BLaER1 (cell line): ENCODE results near the gene EPX.
"Not testable (repeated sequence)": the region's sequence is repeated elsewhere in the genome, so short reads cannot be mapped to it uniquely, and the experiment has no call there.

Experiments used
- H3K27ac ChIP-seq: shearing (Covaris generic); formaldehyde crosslinking; 2 replicates; pipeline ENCODE4 v1.8.1; 2022
- H3K27me3 ChIP-seq: shearing (Covaris generic); formaldehyde crosslinking; 2 replicates; pipeline ENCODE4 v1.8.1; 2022
- H3K36me3 ChIP-seq: shearing (Covaris generic); formaldehyde crosslinking; 2 replicates; pipeline ENCODE4 v1.8.1; 2022
- H3K4me1 ChIP-seq: shearing (Covaris generic); formaldehyde crosslinking; 2 replicates; pipeline ENCODE4 v1.8.1; 2022
- H3K4me2 ChIP-seq: shearing (Covaris generic); formaldehyde crosslinking; 2 replicates; pipeline ENCODE4 v1.8.1; 2022
- H3K4me3 ChIP-seq: shearing (Covaris generic); formaldehyde crosslinking; 2 replicates; pipeline ENCODE4 v1.8.1; 2022
- H3K9ac ChIP-seq: shearing (Covaris generic); formaldehyde crosslinking; 2 replicates; pipeline ENCODE4 v1.8.1; 2022
- H3K9me3 ChIP-seq: shearing (Covaris generic); formaldehyde crosslinking; 2 replicates; pipeline ENCODE4 v1.8.1; 2022
- H4K20me1 ChIP-seq: shearing (Covaris generic); formaldehyde crosslinking; 2 replicates; pipeline ENCODE4 v1.8.1; 2022
- Cebpa-rat ChIP-seq: shearing (Covaris generic); IDR thresholded peaks from 2 replicates; pipeline ENCODE4 v1.8.1; 2022

The EPX gene, protein sequence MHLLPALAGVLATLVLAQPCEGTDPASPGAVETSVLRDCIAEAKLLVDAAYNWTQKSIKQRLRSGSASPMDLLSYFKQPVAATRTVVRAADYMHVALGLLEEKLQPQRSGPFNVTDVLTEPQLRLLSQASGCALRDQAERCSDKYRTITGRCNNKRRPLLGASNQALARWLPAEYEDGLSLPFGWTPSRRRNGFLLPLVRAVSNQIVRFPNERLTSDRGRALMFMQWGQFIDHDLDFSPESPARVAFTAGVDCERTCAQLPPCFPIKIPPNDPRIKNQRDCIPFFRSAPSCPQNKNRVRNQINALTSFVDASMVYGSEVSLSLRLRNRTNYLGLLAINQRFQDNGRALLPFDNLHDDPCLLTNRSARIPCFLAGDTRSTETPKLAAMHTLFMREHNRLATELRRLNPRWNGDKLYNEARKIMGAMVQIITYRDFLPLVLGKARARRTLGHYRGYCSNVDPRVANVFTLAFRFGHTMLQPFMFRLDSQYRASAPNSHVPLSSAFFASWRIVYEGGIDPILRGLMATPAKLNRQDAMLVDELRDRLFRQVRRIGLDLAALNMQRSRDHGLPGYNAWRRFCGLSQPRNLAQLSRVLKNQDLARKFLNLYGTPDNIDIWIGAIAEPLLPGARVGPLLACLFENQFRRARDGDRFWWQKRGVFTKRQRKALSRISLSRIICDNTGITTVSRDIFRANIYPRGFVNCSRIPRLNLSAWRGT

DNA sequence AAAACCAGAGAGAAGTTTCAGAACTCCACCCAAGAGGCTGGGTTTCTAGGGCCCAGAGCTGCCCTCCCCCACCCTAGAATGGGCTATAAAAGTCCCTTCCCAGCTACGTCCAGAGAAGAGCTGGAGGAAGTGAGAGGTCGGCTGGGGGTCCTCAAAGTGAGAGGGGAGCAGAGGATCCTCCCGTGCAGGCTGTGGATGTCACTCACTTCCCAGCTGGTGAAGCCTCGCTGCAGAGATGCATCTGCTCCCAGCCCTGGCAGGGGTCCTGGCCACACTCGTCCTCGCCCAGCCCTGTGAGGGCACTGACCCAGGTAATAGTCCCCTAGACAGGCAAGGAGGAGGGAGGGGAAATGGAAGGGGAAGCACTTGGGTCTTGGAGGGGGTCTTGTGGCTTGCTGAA lies at the start of gene EPX:
EPX (plus strand) TSS at position 115 of the 400 bp plus-strand sequence; CDS start at position 236, 121 bp downstream.
- Histone ChIP-seq H3K4me2 (peak within 1 kb of the TSS; percentile 13; the same call in 1 of the 2 replicates), H4K20me1 (no peaks in the 10 kb centered on the region), H3K9me3 (no peaks in the 10 kb centered on the region), H3K4me3 (no peak within 1 kb of the TSS), H3K9ac (no peak within 1 kb of the TSS), H3K27ac (no peak within 1 kb of the TSS), H3K27me3 (no peaks in the 10 kb centered on the region), H3K4me1 (peaks cover 39% of the 10 kb centered on the region), H3K36me3 (no peaks in the 10 kb centered on the region)
- no peak for TF ChIP-seq Cebpa-rat

DNA sequence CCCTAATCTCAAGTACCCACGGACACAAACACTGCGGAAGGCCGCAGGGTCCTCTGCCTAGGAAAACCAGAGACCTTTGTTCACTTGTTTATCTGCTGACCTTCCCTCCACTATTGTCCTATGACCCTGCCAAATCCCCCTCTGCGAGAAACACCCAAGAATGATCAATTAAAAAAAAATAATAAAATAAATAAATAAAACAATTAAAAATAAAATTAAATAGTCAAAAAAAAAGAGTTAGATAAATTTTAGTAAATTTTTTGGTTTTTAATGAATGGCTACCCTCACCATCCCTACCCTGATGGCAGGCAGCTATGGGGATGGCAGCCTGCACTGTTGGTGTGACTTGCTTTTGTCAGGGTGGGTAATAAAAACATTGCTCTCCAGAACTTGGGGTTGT lies 49.2 kb upstream of the EPX start:
- H4K20me1 ChIP-seq, H3K4me3 ChIP-seq, H3K4me1 ChIP-seq, H3K27me3 ChIP-seq, H3K27ac ChIP-seq, H3K4me2 ChIP-seq, H3K36me3 ChIP-seq, H3K9ac ChIP-seq: not testable (repeated sequence)
- H3K9me3 ChIP-seq = peaks cover 29% of the 10 kb centered on the region

DNA sequence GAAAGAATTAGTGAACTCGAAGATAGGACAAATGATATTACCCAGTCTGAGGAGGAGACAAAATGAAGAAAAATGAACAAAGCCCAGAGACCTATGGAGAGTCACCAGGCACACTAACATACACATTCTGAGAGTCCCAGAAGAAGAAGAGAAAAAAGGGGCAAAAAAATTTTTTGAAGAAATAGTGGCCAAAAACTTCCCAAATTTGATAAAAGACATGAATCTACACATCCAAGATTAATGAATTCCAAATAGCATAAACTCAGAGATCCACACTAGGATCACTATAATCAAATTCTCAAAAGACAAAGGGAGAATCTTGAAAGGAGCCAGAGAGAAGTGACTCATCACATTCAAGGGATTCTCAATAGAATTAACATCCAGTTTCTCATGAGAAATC lies 47.7 kb upstream of the EPX start:
- no peaks in the 10 kb centered on the region for H3K27me3 ChIP-seq
- no peak overlapping the region for H3K27ac ChIP-seq
- no peak for TF ChIP-seq Cebpa-rat
- H4K20me1 ChIP-seq = no peaks in the 10 kb centered on the region
- no peak overlapping the region for H3K9ac ChIP-seq
- H3K4me2 ChIP-seq = no peak overlapping the region
- no peak overlapping the region for H3K4me3 ChIP-seq
- peaks cover 29% of the 10 kb centered on the region for H3K9me3 ChIP-seq
- no peaks in the 10 kb centered on the region for H3K4me1 ChIP-seq
- no peaks in the 10 kb centered on the region for H3K36me3 ChIP-seq

DNA sequence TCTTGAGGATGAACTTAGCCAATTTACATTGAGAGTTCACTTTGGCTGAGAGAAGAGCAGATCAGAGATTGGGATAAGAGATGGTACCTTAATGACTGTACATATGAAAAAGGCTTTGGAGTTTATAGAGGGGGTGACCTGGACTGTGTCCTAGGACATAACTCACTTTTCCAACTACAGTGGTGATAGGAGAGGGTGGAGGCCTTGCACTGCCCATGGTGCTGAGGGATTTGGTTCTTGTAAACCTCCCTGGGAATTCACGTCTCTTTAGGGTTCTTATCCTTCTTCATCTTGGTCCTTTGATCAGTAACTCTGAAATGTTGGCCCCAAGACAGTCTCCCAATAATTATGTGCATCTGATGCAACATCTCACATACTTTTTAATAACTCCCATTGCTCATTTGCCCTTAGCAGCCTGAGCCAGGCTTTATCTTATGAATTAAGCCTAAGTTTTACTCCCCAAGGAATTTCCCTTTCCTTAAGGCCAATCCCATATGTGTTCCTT lies 44.5 kb upstream of the EPX start, which contains the start of gene OR4D1:
OR4D1 (plus strand) TSS at position 455 of the 505 bp plus-strand sequence. CDS start 6,770 bp downstream, outside the sequence.
- H3K36me3 ChIP-seq = no peaks in the 10 kb centered on the region
- no peak within 1 kb of the TSS for H3K4me3 ChIP-seq
- H3K9me3 ChIP-seq = peaks cover 29% of the 10 kb centered on the region
- no peak within 1 kb of the TSS for H3K27ac ChIP-seq
- H3K27me3 ChIP-seq = no peaks in the 10 kb centered on the region
- H3K4me1 ChIP-seq = peaks cover 8% of the 10 kb centered on the region
- no peaks in the 10 kb centered on the region for H4K20me1 ChIP-seq
- H3K4me2 ChIP-seq = no peak within 1 kb of the TSS
- no peak for TF ChIP-seq Cebpa-rat
- no peak within 1 kb of the TSS for H3K9ac ChIP-seq

DNA sequence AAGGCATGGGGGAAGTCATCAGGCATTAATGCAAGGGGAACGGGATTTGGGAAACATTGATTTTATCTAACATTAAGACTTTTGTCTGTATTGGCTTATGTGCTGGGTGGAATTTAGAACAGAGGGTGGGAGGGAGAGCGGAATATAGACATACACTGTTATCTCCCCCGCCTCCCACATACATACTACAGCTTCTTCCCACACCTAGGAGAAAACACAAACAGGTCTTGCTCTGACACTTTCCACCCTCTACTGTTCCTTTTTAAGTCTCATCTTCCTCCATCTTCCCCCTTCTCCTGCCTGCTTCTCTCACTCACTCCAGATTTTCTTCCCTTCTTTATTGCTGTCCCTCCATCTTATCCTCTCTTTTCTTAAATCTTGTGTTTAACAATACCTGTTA lies 43.9 kb upstream of the EPX start:
- Histone ChIP-seq H3K4me2 (no peak overlapping the region), H3K4me1 (peaks cover 14% of the 10 kb centered on the region), H3K36me3 (no peaks in the 10 kb centered on the region), H3K27me3 (no peaks in the 10 kb centered on the region), H3K9ac (no peak overlapping the region), H3K4me3 (no peak overlapping the region), H3K27ac (no peak overlapping the region), H3K9me3 (peaks cover 27% of the 10 kb centered on the region), H4K20me1 (no peaks in the 10 kb centered on the region)
- no peak for TF ChIP-seq Cebpa-rat

DNA sequence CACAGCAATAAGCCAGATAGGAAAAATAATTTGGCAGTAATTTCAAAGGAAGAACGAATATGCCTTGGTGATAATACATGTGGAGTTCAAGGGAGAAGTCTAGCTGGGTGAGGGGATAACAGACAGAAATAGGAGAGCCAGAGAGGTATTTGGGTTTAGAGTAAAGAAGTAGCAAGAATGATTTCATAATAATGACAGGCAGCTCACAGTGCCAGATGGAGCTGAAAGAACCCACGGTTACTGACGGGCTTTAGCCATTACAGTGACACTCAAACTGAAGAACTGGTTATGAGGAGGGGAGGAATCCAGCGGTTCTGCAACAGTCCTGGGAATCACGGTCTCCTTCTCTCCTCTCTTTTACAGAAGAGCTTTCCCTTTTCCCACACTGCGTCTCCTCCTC lies 42.1 kb upstream of the EPX start:
- H3K36me3 ChIP-seq = no peaks in the 10 kb centered on the region
- no peak overlapping the region for H3K4me3 ChIP-seq
- no peak for TF ChIP-seq Cebpa-rat
- no peak overlapping the region for H3K4me2 ChIP-seq
- H3K9ac ChIP-seq = no peak overlapping the region
- H4K20me1 ChIP-seq = no peaks in the 10 kb centered on the region
- H3K27me3 ChIP-seq = peaks cover 7% of the 10 kb centered on the region
- no peak overlapping the region for H3K27ac ChIP-seq
- peaks cover 10% of the 10 kb centered on the region for H3K9me3 ChIP-seq
- peaks cover 18% of the 10 kb centered on the region for H3K4me1 ChIP-seq

DNA sequence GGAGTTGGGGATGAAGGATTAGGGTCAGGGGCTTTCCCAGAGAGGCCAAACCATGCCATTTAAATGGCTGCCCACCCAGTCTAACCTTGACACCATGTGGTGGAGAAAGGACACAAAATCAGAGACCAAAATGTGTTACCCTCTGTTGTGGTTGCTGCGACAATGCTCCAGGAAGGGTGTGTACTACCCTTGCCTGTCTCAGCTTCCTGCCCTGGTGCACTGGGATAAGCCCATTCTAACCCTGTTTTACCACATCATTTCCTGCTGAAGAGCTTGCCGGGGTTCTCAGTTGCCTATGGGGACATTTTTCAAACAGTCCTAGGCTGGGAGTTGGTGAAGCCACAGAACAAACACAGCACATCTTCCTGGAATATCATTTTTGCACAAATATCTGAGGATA lies 39.5 kb upstream of the EPX start:
- no peak overlapping the region for H3K27ac ChIP-seq
- H3K4me2 ChIP-seq = peak overlapping the region; percentile 72
- no peak for TF ChIP-seq Cebpa-rat
- no peak overlapping the region for H3K4me3 ChIP-seq
- peaks cover 34% of the 10 kb centered on the region for H3K27me3 ChIP-seq
- H4K20me1 ChIP-seq = no peaks in the 10 kb centered on the region
- no peaks in the 10 kb centered on the region for H3K36me3 ChIP-seq
- peaks cover 18% of the 10 kb centered on the region for H3K4me1 ChIP-seq
- H3K9ac ChIP-seq = no peak overlapping the region
- peaks cover 13% of the 10 kb centered on the region for H3K9me3 ChIP-seq

DNA sequence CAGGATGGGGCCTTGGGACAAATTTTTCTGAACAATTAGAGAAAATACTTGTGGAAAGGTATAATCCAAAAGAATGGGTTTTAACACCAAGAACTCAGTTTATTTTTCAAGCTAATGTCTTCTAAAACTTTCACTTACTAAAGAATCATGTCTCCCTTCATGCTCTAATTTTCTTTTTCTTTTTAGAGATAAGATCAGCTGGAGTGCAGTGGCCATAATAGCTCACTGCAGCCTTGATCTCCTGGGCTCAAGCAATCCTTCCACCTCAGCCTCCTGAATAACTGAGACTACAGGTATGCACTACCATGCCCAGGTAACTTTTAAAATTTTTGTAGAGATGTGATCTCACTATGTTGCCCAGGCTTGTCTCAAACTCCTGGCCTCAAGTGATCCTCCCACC lies 38.9 kb upstream of the EPX start:
- no peaks in the 10 kb centered on the region for H4K20me1 ChIP-seq
- H3K4me2 ChIP-seq = peak overlapping the region; percentile 72
- no peak overlapping the region for H3K4me3 ChIP-seq
- H3K9ac ChIP-seq = no peak overlapping the region
- peaks cover 13% of the 10 kb centered on the region for H3K9me3 ChIP-seq
- H3K36me3 ChIP-seq = no peaks in the 10 kb centered on the region
- no peak for TF ChIP-seq Cebpa-rat
- peaks cover 18% of the 10 kb centered on the region for H3K4me1 ChIP-seq
- H3K27ac ChIP-seq = no peak overlapping the region
- H3K27me3 ChIP-seq = peaks cover 35% of the 10 kb centered on the region

DNA sequence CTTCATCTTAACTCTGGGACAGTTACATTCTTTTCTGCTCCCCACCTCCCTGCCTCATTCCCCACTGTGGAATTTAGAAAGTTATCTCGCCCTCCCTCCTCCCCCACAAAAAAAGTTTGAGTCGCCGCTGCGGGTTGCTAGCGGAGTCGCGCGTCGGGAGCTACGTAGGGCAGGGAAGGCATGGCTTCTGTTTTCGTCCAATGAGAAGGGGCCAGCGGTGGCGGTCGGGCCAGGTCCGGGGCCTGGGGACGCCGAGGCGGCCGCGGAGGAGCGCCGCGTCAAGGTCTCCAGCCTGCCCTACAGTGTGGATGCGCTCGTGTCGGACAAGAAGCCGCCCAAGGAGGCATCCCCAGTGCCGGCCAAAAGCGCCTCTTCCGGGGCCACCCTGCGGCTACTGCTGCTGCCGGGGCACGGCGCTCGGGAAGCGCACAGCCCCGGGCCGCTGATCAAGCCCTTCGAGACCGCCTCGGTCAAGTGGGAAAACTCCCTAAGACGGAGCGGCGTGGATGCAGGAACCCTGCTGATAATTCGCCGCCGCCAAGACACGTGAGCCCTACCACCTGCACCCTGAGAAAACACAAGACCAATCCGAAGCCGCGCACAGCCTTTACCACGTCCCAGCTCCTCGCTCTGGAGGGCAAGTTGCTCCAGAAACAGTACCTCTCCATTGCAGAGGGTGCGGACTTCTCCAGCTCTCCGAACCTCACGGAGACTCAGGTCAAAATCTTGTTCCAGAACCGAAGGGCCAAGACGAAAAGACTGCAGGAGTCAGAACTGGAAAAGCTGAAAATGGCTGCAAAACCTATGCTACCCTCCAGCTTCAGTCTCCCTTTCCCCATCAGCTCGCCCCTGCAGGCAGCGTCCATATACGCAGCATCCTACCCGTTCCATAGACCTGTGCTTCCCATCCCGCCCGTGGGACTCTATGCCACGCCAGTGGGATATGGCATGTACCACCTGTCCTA lies 35.4 kb upstream of the EPX start:
- H3K4me1 ChIP-seq = peaks cover 18% of the 10 kb centered on the region
- peak overlapping the region; percentile 62 for H3K4me2 ChIP-seq
- no peaks in the 10 kb centered on the region for H4K20me1 ChIP-seq
- peaks cover 13% of the 10 kb centered on the region for H3K9me3 ChIP-seq
- H3K36me3 ChIP-seq = no peaks in the 10 kb centered on the region
- no peak overlapping the region for H3K9ac ChIP-seq
- TF ChIP-seq Cebpa-rat = no peak
- H3K27me3 ChIP-seq = peaks cover 40% of the 10 kb centered on the region
- peak overlapping the region; percentile 45 for H3K4me3 ChIP-seq
- H3K27ac ChIP-seq = no peak overlapping the region
